ENCODE measurements around the gene HYAL2.

DNA sequence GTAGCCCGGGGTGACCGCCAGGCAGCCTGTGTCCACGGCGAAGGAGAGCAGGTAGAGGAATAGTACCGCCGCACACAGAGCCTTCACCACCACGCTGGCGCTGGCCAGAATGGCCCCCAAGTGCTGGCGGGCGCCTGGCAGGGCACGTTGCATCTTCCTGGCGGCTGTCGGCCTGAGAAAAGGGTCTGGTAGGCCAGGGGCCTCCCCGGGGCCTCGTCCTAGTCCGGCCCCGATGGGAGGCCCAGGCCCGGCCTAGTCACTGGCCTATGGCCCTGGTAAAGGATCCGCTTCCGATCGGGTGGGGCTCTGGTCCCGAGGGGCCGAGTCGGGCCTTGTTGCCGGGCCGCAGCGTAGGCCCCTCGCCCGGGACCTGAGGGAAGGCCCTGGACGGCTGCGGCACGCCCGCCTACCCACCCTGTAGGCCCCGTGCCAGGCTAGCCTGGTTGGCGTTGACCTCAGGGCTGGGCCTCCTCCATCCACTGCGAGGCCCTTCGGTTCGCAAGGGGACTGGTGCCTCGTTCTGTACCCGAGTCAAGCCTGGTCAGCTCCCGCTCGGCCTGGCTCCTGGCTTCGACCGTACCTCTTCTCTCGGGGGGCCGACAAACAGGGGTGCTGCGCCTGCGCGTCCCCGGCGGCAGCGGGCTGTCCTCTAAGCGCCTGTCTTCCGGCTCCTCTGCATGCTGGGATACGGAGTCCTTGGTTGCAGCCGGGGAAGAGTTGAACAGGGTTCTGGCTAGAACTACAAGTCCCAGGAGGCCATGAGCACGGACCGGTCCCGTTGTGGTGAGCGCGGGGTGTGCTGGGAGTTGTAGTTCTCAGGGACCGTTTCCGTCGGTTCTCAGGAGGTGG lies 36.6 kb upstream of the HYAL2 start, which contains the start of gene TMEM115:
- TF ChIP-seq SUZ12 (IDR thresholded peaks at IDR 0.05; ENCODE audit: extremely low read depth, insufficient read depth, insufficient read length) (no peak), YY1 (IDR thresholded peaks at IDR 0.05; ENCODE audit: insufficient read depth, insufficient read length) (no peak)
